HFF-Myc (cell line): ENCODE measurements around the gene DDX42.

Experiments
- DNase-seq: peaks from one replicate; pipeline ENCODE4 v3.0.0-alpha.2; 2011; ENCODE audit warnings: low read depth; ENCODE audit errors: extremely low read depth
- H3K4me3 ChIP-seq: replicated peaks from 2 replicates; pipeline ENCODE4 v1.5.1; 2011; ENCODE audit warnings: low read depth, mild to moderate bottlenecking, control low read depth, low read length
- CTCF ChIP-seq: IDR thresholded peaks from 2 replicates; pipeline ENCODE4 v1.5.1; 2012; ENCODE audit warnings: mild to moderate bottlenecking, low read depth, low read length, control low read depth; ENCODE audit errors: missing control alignments

DDX42 gene

GRCh38 chr17:63774969-63775265 is 947 bp downstream of the DDX42 start:
- peak overlapping the region; percentile 97 for H3K4me3 ChIP-seq
- DNase-seq: no peak
- no peak for TF ChIP-seq CTCF

DNA sequence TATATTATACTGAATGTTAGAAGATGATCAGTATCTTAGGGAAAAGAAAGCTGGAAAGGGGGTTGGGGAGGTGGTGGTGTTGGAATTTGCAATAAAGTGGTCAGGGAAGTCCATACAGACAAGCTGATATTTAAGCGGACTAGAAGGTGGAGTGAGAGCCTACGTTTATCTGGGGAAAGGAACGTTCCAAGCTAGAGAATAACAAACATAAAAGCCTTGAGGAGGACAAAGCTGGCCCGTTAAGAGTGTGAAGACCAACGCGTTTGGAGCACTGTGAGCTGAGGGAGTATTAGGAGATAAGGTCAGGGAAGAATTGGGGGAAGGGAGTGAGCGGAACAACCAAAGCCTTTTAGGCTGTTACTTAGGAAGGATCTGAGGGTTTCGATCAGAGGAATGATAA is 1.4 kb downstream of the DDX42 start:
- H3K4me3 ChIP-seq: peak overlapping the region; percentile 97
- TF ChIP-seq CTCF: no peak
- no peak for DNase-seq

DNA sequence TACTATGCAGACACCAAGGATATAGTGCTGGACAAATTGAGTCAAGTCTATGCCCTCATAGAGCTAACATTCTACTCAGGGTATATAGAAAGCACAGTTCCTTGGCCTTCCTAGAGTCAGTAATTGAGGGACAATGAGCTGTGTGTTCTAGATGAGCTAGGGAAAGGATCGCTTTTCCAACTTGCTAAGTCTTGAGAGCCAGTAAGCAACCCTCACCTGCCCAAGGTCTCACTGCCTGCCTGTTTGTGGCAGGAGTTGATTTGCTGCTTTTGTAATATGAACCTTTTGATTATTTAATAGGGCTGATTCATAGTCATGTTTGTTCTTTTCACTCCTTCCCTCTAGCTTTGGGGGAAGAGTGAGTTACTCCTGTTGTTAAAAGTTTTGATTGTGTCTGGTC is 6.5 kb downstream of the DDX42 start:
- no peak for DNase-seq
- no peak for TF ChIP-seq CTCF
- H3K4me3 ChIP-seq: no peak overlapping the region

DNA sequence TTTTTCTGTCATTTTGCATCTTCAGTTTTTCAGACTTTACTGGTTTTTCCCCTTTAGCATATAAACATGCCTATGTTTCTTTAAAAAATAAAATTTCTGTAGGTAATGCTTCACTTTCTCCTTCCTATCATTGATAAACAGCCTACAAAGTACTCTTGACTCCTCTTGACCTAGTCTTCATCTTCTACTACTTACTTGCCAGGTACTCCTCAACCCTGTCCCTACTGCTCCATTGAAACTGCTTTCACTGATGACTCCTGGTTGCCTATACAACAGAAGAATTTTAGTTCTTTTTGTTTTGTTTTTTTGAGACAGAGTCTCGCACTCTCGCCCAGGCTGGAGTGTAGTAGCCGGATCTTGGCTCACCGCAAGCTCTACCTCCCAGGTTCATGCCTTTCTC is 7.0 kb downstream of the DDX42 start:
- no peak overlapping the region for H3K4me3 ChIP-seq
- TF ChIP-seq CTCF: no peak
- DNase-seq: no peak

- no peak for DNase-seq
- H3K4me3 ChIP-seq: no peak overlapping the region
- no peak for TF ChIP-seq CTCF
Measured at GRCh38 chr17:63783522-63783921, 9.6 kb downstream of the DDX42 start.

GRCh38 chr17:63785556-63785955 is 11.6 kb downstream of the DDX42 start:
- no peak overlapping the region for H3K4me3 ChIP-seq
- TF ChIP-seq CTCF: no peak
- no peak for DNase-seq

- no peak for TF ChIP-seq CTCF
- no peak overlapping the region for H3K4me3 ChIP-seq
- no peak for DNase-seq
Measured at GRCh38 chr17:63786117-63786516, 12.1 kb downstream of the DDX42 start.
